ENCODE data around the gene SFTA2.

SFTA2 gene

GRCh38 chr6:30938730-30939129 lies 6.8 kb upstream of the SFTA2 start:
- Histone ChIP-seq H3K14ac (ENCODE audit: low read length in 2 of 2) (no peak overlapping the region), H4K91ac (ENCODE audit: low read length) (no peak overlapping the region), H3K27ac (ENCODE audit: low read length, poor library complexity, severe bottlenecking) (no peak overlapping the region), H3K36me3 (ENCODE audit: control insufficient read depth in 1 of 2, insufficient read depth in 2 of 2, low read depth in 1 of 2, low read length in 2 of 2) (no peaks in the 10 kb centered on the region), H2AFZ (ENCODE audit: low read depth, low read length) (no peak overlapping the region), H3K79me1 (replicated peaks; ENCODE audit: low read length, poor library complexity, severe bottlenecking) (no peaks in the 10 kb centered on the region), H3K9ac (ENCODE audit: low read length) (no peak overlapping the region), H2AK5ac (ENCODE audit: low read length, severe bottlenecking) (no peak overlapping the region), H2BK15ac (ENCODE audit: low read depth, poor library complexity, severe bottlenecking) (no peak overlapping the region), H3K4me2 (ENCODE audit: low read length, poor library complexity, severe bottlenecking) (no peak overlapping the region), H3K4me3 (ENCODE audit: insufficient read depth in 1 of 2, low read depth in 1 of 2, low read length in 2 of 2) (no peak overlapping the region), H2BK120ac (ENCODE audit: low read depth, low read length) (no peak overlapping the region), H3K27me3 (ENCODE audit: control insufficient read depth in 1 of 2, insufficient read depth in 1 of 2, low read length in 2 of 2) (peaks cover 0 to 84% of the 10 kb centered on the region in 2 experiments), H2BK5ac (ENCODE audit: low read depth, low read length, poor library complexity, severe bottlenecking) (no peak overlapping the region), H3K23ac (ENCODE audit: low read length in 2 of 2) (no peak overlapping the region), H3K18ac (ENCODE audit: low read depth in 1 of 2, low read length in 2 of 2) (no peak overlapping the region), H4K8ac (ENCODE audit: low read length) (no peak overlapping the region), H2BK12ac (ENCODE audit: low read length in 2 of 2) (no peak overlapping the region), H3K4me1 (ENCODE audit: control insufficient read depth, insufficient read depth, low read depth, low read length) (peaks cover 12% of the 10 kb centered on the region), H3K9me3 (ENCODE audit: control insufficient read depth, low read length) (no peaks in the 10 kb centered on the region), H3K4ac (ENCODE audit: low read depth in 1 of 2, low read length in 2 of 2) (no peak overlapping the region)
- DNase-seq: no peak
- 96% methylated on average over 3 of the region's 4 CpGs for WGBS

- Histone ChIP-seq H3K14ac (ENCODE audit: low read length in 2 of 2) (peak overlapping the region in 1 of 2 experiments; percentile 51), H4K8ac (ENCODE audit: low read length) (no peak overlapping the region), H3K79me1 (replicated peaks; ENCODE audit: low read length, poor library complexity, severe bottlenecking) (no peaks in the 10 kb centered on the region), H3K9ac (ENCODE audit: low read length) (no peak overlapping the region), H3K36me3 (ENCODE audit: control insufficient read depth in 1 of 2, insufficient read depth in 2 of 2, low read depth in 1 of 2, low read length in 2 of 2) (no peaks in the 10 kb centered on the region), H4K91ac (ENCODE audit: low read length) (no peak overlapping the region), H3K18ac (ENCODE audit: low read depth in 1 of 2, low read length in 2 of 2) (no peak overlapping the region), H3K4me3 (ENCODE audit: insufficient read depth in 1 of 2, low read depth in 1 of 2, low read length in 2 of 2) (no peak overlapping the region), H2BK120ac (ENCODE audit: low read depth, low read length) (no peak overlapping the region), H3K27ac (ENCODE audit: low read length, poor library complexity, severe bottlenecking) (no peak overlapping the region), H2BK5ac (ENCODE audit: low read depth, low read length, poor library complexity, severe bottlenecking) (no peak overlapping the region), H3K23ac (ENCODE audit: low read length in 2 of 2) (no peak overlapping the region), H2AFZ (ENCODE audit: low read depth, low read length) (no peak overlapping the region), H3K4ac (ENCODE audit: low read depth in 1 of 2, low read length in 2 of 2) (no peak overlapping the region), H3K9me3 (ENCODE audit: control insufficient read depth, low read length) (no peaks in the 10 kb centered on the region), H3K4me1 (ENCODE audit: control insufficient read depth, insufficient read depth, low read depth, low read length) (peaks cover 14% of the 10 kb centered on the region), H3K4me2 (ENCODE audit: low read length, poor library complexity, severe bottlenecking) (no peak overlapping the region), H2BK15ac (ENCODE audit: low read depth, poor library complexity, severe bottlenecking) (no peak overlapping the region), H3K27me3 (ENCODE audit: control insufficient read depth in 1 of 2, insufficient read depth in 1 of 2, low read length in 2 of 2) (peaks cover 0 to 79% of the 10 kb centered on the region in 2 experiments), H2BK12ac (ENCODE audit: low read length in 2 of 2) (no peak overlapping the region), H2AK5ac (ENCODE audit: low read length, severe bottlenecking) (peak overlapping the region; percentile 64)
- WGBS: 72% methylated on average over 5 of the region's 6 CpGs
- DNase-seq: no peak
Measured at GRCh38 chr6:30937265-30937664, 5.3 kb upstream of the SFTA2 start.

GRCh38 chr6:30935018-30935417 lies 3.0 kb upstream of the SFTA2 start:
- Histone ChIP-seq H3K4me1 (ENCODE audit: control insufficient read depth, insufficient read depth, low read depth, low read length) (peaks cover 28% of the 10 kb centered on the region), H4K91ac (ENCODE audit: low read length) (no peak overlapping the region), H3K27ac (ENCODE audit: low read length, poor library complexity, severe bottlenecking) (no peak overlapping the region), H2BK12ac (ENCODE audit: low read length in 2 of 2) (no peak overlapping the region), H3K9ac (ENCODE audit: low read length) (no peak overlapping the region), H2BK15ac (ENCODE audit: low read depth, poor library complexity, severe bottlenecking) (no peak overlapping the region), H3K18ac (ENCODE audit: low read depth in 1 of 2, low read length in 2 of 2) (no peak overlapping the region), H3K4ac (ENCODE audit: low read depth in 1 of 2, low read length in 2 of 2) (no peak overlapping the region), H2BK120ac (ENCODE audit: low read depth, low read length) (no peak overlapping the region), H3K14ac (ENCODE audit: low read length in 2 of 2) (no peak overlapping the region), H3K9me3 (ENCODE audit: control insufficient read depth, low read length) (no peaks in the 10 kb centered on the region), H2AK5ac (ENCODE audit: low read length, severe bottlenecking) (no peak overlapping the region), H3K23ac (ENCODE audit: low read length in 2 of 2) (no peak overlapping the region), H2BK5ac (ENCODE audit: low read depth, low read length, poor library complexity, severe bottlenecking) (peak overlapping the region; percentile 20), H3K79me1 (replicated peaks; ENCODE audit: low read length, poor library complexity, severe bottlenecking) (no peaks in the 10 kb centered on the region), H4K8ac (ENCODE audit: low read length) (no peak overlapping the region), H2AFZ (ENCODE audit: low read depth, low read length) (no peak overlapping the region), H3K4me2 (ENCODE audit: low read length, poor library complexity, severe bottlenecking) (no peak overlapping the region), H3K4me3 (ENCODE audit: insufficient read depth in 1 of 2, low read depth in 1 of 2, low read length in 2 of 2) (no peak overlapping the region), H3K27me3 (ENCODE audit: control insufficient read depth in 1 of 2, insufficient read depth in 1 of 2, low read length in 2 of 2) (peaks cover 0 to 77% of the 10 kb centered on the region in 2 experiments), H3K36me3 (ENCODE audit: control insufficient read depth in 1 of 2, insufficient read depth in 2 of 2, low read depth in 1 of 2, low read length in 2 of 2) (no peaks in the 10 kb centered on the region)
- DNase-seq: no peak
- 61% methylated on average over 3 of the region's 3 CpGs for WGBS

GRCh38 chr6:30932665-30933365 lies 845 bp upstream of the SFTA2 start:
- Histone ChIP-seq H3K79me1 (replicated peaks; ENCODE audit: low read length, poor library complexity, severe bottlenecking) (no peaks in the 10 kb centered on the region), H2BK15ac (ENCODE audit: low read depth, poor library complexity, severe bottlenecking) (no peak overlapping the region), H3K18ac (ENCODE audit: low read depth in 1 of 2, low read length in 2 of 2) (no peak overlapping the region), H3K27ac (ENCODE audit: low read length, poor library complexity, severe bottlenecking) (peak overlapping the region; percentile 1), H4K91ac (ENCODE audit: low read length) (no peak overlapping the region), H3K27me3 (ENCODE audit: control insufficient read depth in 1 of 2, insufficient read depth in 1 of 2, low read length in 2 of 2) (peaks cover 0 to 62% of the 10 kb centered on the region in 2 experiments), H2BK12ac (ENCODE audit: low read length in 2 of 2) (no peak overlapping the region), H2BK120ac (ENCODE audit: low read depth, low read length) (no peak overlapping the region), H3K4ac (ENCODE audit: low read depth in 1 of 2, low read length in 2 of 2) (no peak overlapping the region), H3K4me2 (ENCODE audit: low read length, poor library complexity, severe bottlenecking) (no peak overlapping the region), H3K36me3 (ENCODE audit: control insufficient read depth in 1 of 2, insufficient read depth in 2 of 2, low read depth in 1 of 2, low read length in 2 of 2) (peaks cover 0 to 8% of the 10 kb centered on the region in 2 experiments), H2AFZ (ENCODE audit: low read depth, low read length) (no peak overlapping the region), H3K4me1 (ENCODE audit: control insufficient read depth, insufficient read depth, low read depth, low read length) (peaks cover 28% of the 10 kb centered on the region), H3K9me3 (ENCODE audit: control insufficient read depth, low read length) (peaks cover 13% of the 10 kb centered on the region), H4K8ac (ENCODE audit: low read length) (no peak overlapping the region), H3K14ac (ENCODE audit: low read length in 2 of 2) (no peak overlapping the region), H2BK5ac (ENCODE audit: low read depth, low read length, poor library complexity, severe bottlenecking) (peak overlapping the region; percentile 46), H3K23ac (ENCODE audit: low read length in 2 of 2) (no peak overlapping the region), H3K9ac (ENCODE audit: low read length) (no peak overlapping the region), H2AK5ac (ENCODE audit: low read length, severe bottlenecking) (peak overlapping the region; percentile 98), H3K4me3 (ENCODE audit: insufficient read depth in 1 of 2, low read depth in 1 of 2, low read length in 2 of 2) (no peak overlapping the region)
- no peak for DNase-seq
- 89% methylated on average over 6 of the region's 6 CpGs for WGBS

Data from mesenchymal stem cell (in vitro differentiated cells and primary cell).